ENCODE results near the gene SDR9C7. TPM values are rescaled to one million over a fixed set of nuclear protein-coding genes. Genes with fewer than 3 reads are reported as not detected.
"Not testable (repeated sequence)": the region's sequence is repeated elsewhere in the genome, so short reads cannot be mapped to it uniquely, and the experiment has no call there.

The SDR9C7 gene
- total RNA-seq: not detected in 2 replicates

- no peak for DNase-seq (ENCODE audit: low spot score)
- H3K27ac Mint-ChIP-seq: no peak within 1 kb of the TSS
- no peak within 1 kb of the TSS for H3K4me3 Mint-ChIP-seq (ENCODE audit: low read depth)
- H3K4me1 Mint-ChIP-seq (ENCODE audit: low read depth): peaks cover 4% of the 10 kb centered on the region
- H3K9me3 Mint-ChIP-seq: no peaks in the 10 kb centered on the region
- no peaks in the 10 kb centered on the region for H3K36me3 Mint-ChIP-seq (ENCODE audit: low read depth)
- H3K27me3 Mint-ChIP-seq (ENCODE audit: low read depth): no peaks in the 10 kb centered on the region
- intact Hi-C loops (cut with micrococcal nuclease): no loop called here
These were observed at the start of gene SDR9C7 for GRCh38 chr12:56933826-56934625. Gene SDR9C7, minus strand, starts transcription at chr12:56934408. Its CDS starts 147 bp downstream, at chr12:56934261.

- no peak overlapping the region for H3K4me3 Mint-ChIP-seq (ENCODE audit: low read depth)
- no peaks in the 10 kb centered on the region for H3K36me3 Mint-ChIP-seq (ENCODE audit: low read depth)
- intact Hi-C loops (cut with micrococcal nuclease): no loop called here
- peaks cover 4% of the 10 kb centered on the region for H3K4me1 Mint-ChIP-seq (ENCODE audit: low read depth)
- H3K27me3 Mint-ChIP-seq (ENCODE audit: low read depth): peaks cover 1% of the 10 kb centered on the region
- no peaks in the 10 kb centered on the region for H3K9me3 Mint-ChIP-seq
- DNase-seq (ENCODE audit: low spot score): no peak
- H3K27ac Mint-ChIP-seq: no peak overlapping the region
These were observed 49.2 kb upstream of the SDR9C7 start for GRCh38 chr12:56983386-56983785.

GRCh38 chr12:56982578-56983236, 48.5 kb upstream of the SDR9C7 start:
- H3K27me3 Mint-ChIP-seq (ENCODE audit: low read depth); H3K27ac Mint-ChIP-seq; H3K4me3 Mint-ChIP-seq (ENCODE audit: low read depth); H3K36me3 Mint-ChIP-seq (ENCODE audit: low read depth); H3K4me1 Mint-ChIP-seq (ENCODE audit: low read depth); DNase-seq (ENCODE audit: low spot score); intact Hi-C loops (cut with micrococcal nuclease); H3K9me3 Mint-ChIP-seq: not testable (repeated sequence)

GRCh38 chr12:56980941-56981530, 46.8 kb upstream of the SDR9C7 start:
- no peaks in the 10 kb centered on the region for H3K27me3 Mint-ChIP-seq (ENCODE audit: low read depth)
- intact Hi-C loops (cut with micrococcal nuclease): no loop called here

GRCh38 chr12:56980268-56980667, 46.1 kb upstream of the SDR9C7 start:
- Mint-ChIP-seq H3K27ac (no peak overlapping the region), H3K4me3 (ENCODE audit: low read depth) (no peak overlapping the region), H3K4me1 (ENCODE audit: low read depth) (no peaks in the 10 kb centered on the region), H3K27me3 (ENCODE audit: low read depth) (no peaks in the 10 kb centered on the region), H3K9me3 (no peaks in the 10 kb centered on the region), H3K36me3 (ENCODE audit: low read depth) (no peaks in the 10 kb centered on the region)
- DNase-seq (ENCODE audit: low spot score): no peak
- intact Hi-C loops (cut with micrococcal nuclease): no loop called here

More at GRCh38 chr12:56980941-56981530, 46.8 kb upstream of the SDR9C7 start:
- no peaks in the 10 kb centered on the region for H3K4me1 Mint-ChIP-seq (ENCODE audit: low read depth)
- no peak overlapping the region for H3K27ac Mint-ChIP-seq
- no peak overlapping the region for H3K4me3 Mint-ChIP-seq (ENCODE audit: low read depth)
- no peaks in the 10 kb centered on the region for H3K36me3 Mint-ChIP-seq (ENCODE audit: low read depth)
- H3K9me3 Mint-ChIP-seq: no peaks in the 10 kb centered on the region
- no peak for DNase-seq (ENCODE audit: low spot score)

- H3K9me3 Mint-ChIP-seq: no peaks in the 10 kb centered on the region
- H3K27ac Mint-ChIP-seq: no peak overlapping the region
- intact Hi-C loops (cut with micrococcal nuclease): no loop called here
- no peak overlapping the region for H3K4me3 Mint-ChIP-seq (ENCODE audit: low read depth)
- H3K4me1 Mint-ChIP-seq (ENCODE audit: low read depth): no peaks in the 10 kb centered on the region
- no peaks in the 10 kb centered on the region for H3K36me3 Mint-ChIP-seq (ENCODE audit: low read depth)
- no peaks in the 10 kb centered on the region for H3K27me3 Mint-ChIP-seq (ENCODE audit: low read depth)
- no peak for DNase-seq (ENCODE audit: low spot score)
These were observed 45.4 kb upstream of the SDR9C7 start for GRCh38 chr12:56979628-56980027.

- H3K4me1 Mint-ChIP-seq (ENCODE audit: low read depth): no peaks in the 10 kb centered on the region
- H3K36me3 Mint-ChIP-seq (ENCODE audit: low read depth): no peaks in the 10 kb centered on the region
- intact Hi-C loops (cut with micrococcal nuclease): no loop called here
- H3K27ac Mint-ChIP-seq: no peak overlapping the region
- no peaks in the 10 kb centered on the region for H3K9me3 Mint-ChIP-seq
- H3K4me3 Mint-ChIP-seq (ENCODE audit: low read depth): no peak overlapping the region
- DNase-seq (ENCODE audit: low spot score): no peak
- H3K27me3 Mint-ChIP-seq (ENCODE audit: low read depth): no peaks in the 10 kb centered on the region
These were observed 44.4 kb upstream of the SDR9C7 start for GRCh38 chr12:56978397-56979138.

GRCh38 chr12:56977361-56977760, 43.2 kb upstream of the SDR9C7 start:
- intact Hi-C loops (cut with micrococcal nuclease); H3K27ac Mint-ChIP-seq; DNase-seq (ENCODE audit: low spot score); H3K4me3 Mint-ChIP-seq (ENCODE audit: low read depth); H3K36me3 Mint-ChIP-seq (ENCODE audit: low read depth); H3K4me1 Mint-ChIP-seq (ENCODE audit: low read depth); H3K9me3 Mint-ChIP-seq; H3K27me3 Mint-ChIP-seq (ENCODE audit: low read depth): not testable (repeated sequence)

GRCh38 chr12:56974224-56974623, 40.0 kb upstream of the SDR9C7 start:
- intact Hi-C loops (cut with micrococcal nuclease); H3K36me3 Mint-ChIP-seq (ENCODE audit: low read depth); H3K9me3 Mint-ChIP-seq; H3K4me1 Mint-ChIP-seq (ENCODE audit: low read depth); DNase-seq (ENCODE audit: low spot score); H3K27ac Mint-ChIP-seq; H3K4me3 Mint-ChIP-seq (ENCODE audit: low read depth): not testable (repeated sequence)
- peaks cover 13% of the 10 kb centered on the region for H3K27me3 Mint-ChIP-seq (ENCODE audit: low read depth)

- H3K36me3 Mint-ChIP-seq (ENCODE audit: low read depth); DNase-seq (ENCODE audit: low spot score); H3K27ac Mint-ChIP-seq; H3K4me1 Mint-ChIP-seq (ENCODE audit: low read depth); H3K9me3 Mint-ChIP-seq; intact Hi-C loops (cut with micrococcal nuclease); H3K4me3 Mint-ChIP-seq (ENCODE audit: low read depth): not testable (repeated sequence)
- H3K27me3 Mint-ChIP-seq (ENCODE audit: low read depth): peaks cover 15% of the 10 kb centered on the region
These were observed 34.7 kb upstream of the SDR9C7 start for GRCh38 chr12:56968910-56969309.

- H3K4me1 Mint-ChIP-seq (ENCODE audit: low read depth); H3K27me3 Mint-ChIP-seq (ENCODE audit: low read depth); DNase-seq (ENCODE audit: low spot score); H3K27ac Mint-ChIP-seq; intact Hi-C loops (cut with micrococcal nuclease); H3K9me3 Mint-ChIP-seq; H3K36me3 Mint-ChIP-seq (ENCODE audit: low read depth); H3K4me3 Mint-ChIP-seq (ENCODE audit: low read depth): not testable (repeated sequence)
These were observed 31.9 kb upstream of the SDR9C7 start for GRCh38 chr12:56965997-56966642.

- H3K9me3 Mint-ChIP-seq; H3K27me3 Mint-ChIP-seq (ENCODE audit: low read depth); H3K36me3 Mint-ChIP-seq (ENCODE audit: low read depth); intact Hi-C loops (cut with micrococcal nuclease); H3K4me1 Mint-ChIP-seq (ENCODE audit: low read depth); H3K27ac Mint-ChIP-seq; DNase-seq (ENCODE audit: low spot score); H3K4me3 Mint-ChIP-seq (ENCODE audit: low read depth): not testable (repeated sequence)
These were observed 30.9 kb upstream of the SDR9C7 start for GRCh38 chr12:56965124-56965523.
